ENCODE measurements around the gene DLX3. TPM values are rescaled to one million over a fixed set of nuclear protein-coding genes. Genes with fewer than 3 reads are reported as not detected.

Gene DLX3
- total and polyA plus RNA-seq, 2 of the 8 experiments (the other 6 are each of a cell fraction or from before 2014, with no cell fraction given), result 0.15 to 0.20 TPM

DNA sequence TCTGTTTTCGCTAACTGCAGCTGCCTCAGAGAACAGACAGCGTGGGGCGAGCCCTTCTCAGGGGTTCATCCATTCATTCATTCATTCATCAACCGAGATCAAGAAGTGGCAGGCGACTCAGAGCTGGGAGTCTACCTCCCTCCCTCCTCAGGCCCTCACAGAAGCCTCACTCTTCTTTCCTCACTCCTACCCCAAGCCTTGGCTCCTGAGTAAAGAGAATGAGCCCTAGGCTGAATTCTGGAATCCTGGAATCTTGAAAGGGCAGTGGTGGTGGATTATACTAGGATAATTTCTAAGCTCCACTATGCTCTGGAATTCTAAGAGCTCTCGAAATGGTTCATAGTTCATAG, 2.3 kb upstream of the DLX3 start:
- Histone ChIP-seq H4K91ac (replicated peaks; ENCODE audit: insufficient read length, low read length) (no peak overlapping the region), H3K36me3 (ENCODE audit: control insufficient read depth in 2 of 4, insufficient read depth in 4 of 4, low read length in 3 of 4) (no peaks in the 10 kb centered on the region; a peak in 1 of 8 replicates), H3K79me1 (ENCODE audit: low read depth, low read length) (no peaks in the 10 kb centered on the region), H3K4me3 (ENCODE audit: extremely low read depth in 1 of 4, insufficient read depth in 2 of 4, low read depth in 3 of 4, low read length in 4 of 4) (peak overlapping the region in 1 of 4 experiments; percentile 64; a peak in 3 of 8 replicates), H4K20me1 (replicated peaks in 1 of 2; ENCODE audit: control insufficient read depth in 1 of 2, insufficient read depth in 2 of 2, low read length in 2 of 2) (peaks cover 2 to 15% of the 10 kb centered on the region in 2 experiments), H3K56ac (replicated peaks; ENCODE audit: insufficient read length, low read depth, low read length) (no peak overlapping the region), H3K27me3 (replicated peaks in 1 of 4; ENCODE audit: control insufficient read depth in 3 of 4, extremely low read depth in 1 of 4, insufficient read depth in 3 of 4, low read length in 3 of 4) (peaks cover 39 to 74% (median 60%) of the 10 kb centered on the region in 4 experiments), H2BK5ac (ENCODE audit: low read depth, low read length) (no peak overlapping the region), H3K79me2 (ENCODE audit: control insufficient read depth in 1 of 2, insufficient read depth in 2 of 2, low read length in 2 of 2) (no peaks in the 10 kb centered on the region), H2AFZ (ENCODE audit: low read length) (no peak overlapping the region), H3K14ac (ENCODE audit: insufficient read length) (no peak overlapping the region), H3K4ac (replicated peaks; ENCODE audit: insufficient read length, low read depth, low read length) (no peak overlapping the region), H3K27ac (ENCODE audit: low read depth, low read length) (no peak overlapping the region), H3K23me2 (ENCODE audit: low read depth, low read length) (peaks cover 17% of the 10 kb centered on the region; the same call in 1 of the 2 replicates), H4K5ac (ENCODE audit: insufficient read length, low read depth, low read length) (no peak overlapping the region), H3K9me3 (ENCODE audit: insufficient read depth in 2 of 2, low read depth in 1 of 2, low read length in 1 of 2) (peaks cover 0 to 5% of the 10 kb centered on the region in 2 experiments; a peak in 1 of 4 replicates), H3K23ac (ENCODE audit: insufficient read length) (no peak overlapping the region), H3K4me1 (replicated peaks in 1 of 4; ENCODE audit: control insufficient read depth in 3 of 4, insufficient read depth in 4 of 4, low read length in 3 of 4) (peaks cover 7 to 35% (median 15%) of the 10 kb centered on the region in 4 experiments; a peak in 6 of 7 replicates), H3K9ac (replicated peaks in 1 of 4; ENCODE audit: extremely low read depth in 1 of 4, low read depth in 3 of 4, low read length in 3 of 4) (no peak overlapping the region), H2BK20ac (ENCODE audit: low read length) (no peak overlapping the region), H4K8ac (ENCODE audit: extremely low read depth, insufficient read depth, low read length) (no peak overlapping the region), H3K4me2 (ENCODE audit: insufficient read depth in 1 of 2, low read depth in 2 of 2, low read length in 2 of 2) (peak overlapping the region; percentile 5 to 96; a peak in 2 of 4 replicates), H2BK120ac (replicated peaks; ENCODE audit: low read depth, low read length) (no peak overlapping the region), H2BK15ac (ENCODE audit: low read length) (no peak overlapping the region), H2BK12ac (ENCODE audit: low read depth, low read length) (no peak overlapping the region), H2AK5ac (ENCODE audit: low read depth, low read length) (no peak overlapping the region), H3K18ac (ENCODE audit: extremely low read depth, low read length) (no peak overlapping the region)
- ChIA-PET CTCF (ENCODE audit: partially characterized antibody) (interaction anchor here (0.8 to 18.5 kb wide), 48 partner anchors 8 to 562 kb away, joined by 3 to 547 read pairs (median 8); partner anchors contain the start of genes PDK2, SLC35B1 and TAC4), POLR2A (ENCODE audit: partially characterized antibody) (interaction anchor here (1.1 to 5.6 kb wide), 9 partner anchors 11 to 233 kb away, joined by 4 to 28 read pairs (median 5); partner anchors contain the start of genes FAM117A and KAT7)
- FAIRE-seq (no peak), DNase-seq (ENCODE audit: low read depth in 1 of 2, low spot score in 2 of 2) (no peak)
- WGBS, 2 experiments (ENCODE audit: extremely low coverage in 1 of 2, insufficient coverage in 1 of 2, insufficient read length in 1 of 2, insufficient replicate concordance in 2 of 2, low coverage in 1 of 2, low lambda C conversion rate in 2 of 2, missing lambda C conversion rate in 1 of 2), result 39% methylated on average over 4 of the region's 6 CpGs; no CpG with 5 or more reads in 1 of the 2 experiments
- TF ChIP-seq RAD21 (IDR thresholded peaks at IDR 0.05 in 1 of 2, conservative IDR thresholded peaks at IDR 0.05 in 1 of 2; ENCODE audit: low read depth in 2 of 2, low read length in 2 of 2) (no peak), GABPA (IDR thresholded peaks at IDR 0.05; ENCODE audit: borderline replicate concordance, insufficient read depth, low read length) (no peak), RFX5 (IDR thresholded peaks at IDR 0.05; ENCODE audit: borderline replicate concordance, low read depth, low read length) (no peak), EZH2 (IDR thresholded peaks at IDR 0.05; ENCODE audit: low read depth, low read length, severe bottlenecking) (no peak), SP2 (IDR thresholded peaks at IDR 0.05; ENCODE audit: low read length) (no peak), SIRT6 (IDR thresholded peaks at IDR 0.05; ENCODE audit: low read length) (no peak), SIX5 (IDR thresholded peaks at IDR 0.05; ENCODE audit: low read depth, low read length) (no peak), CHD1 (IDR thresholded peaks at IDR 0.05; ENCODE audit: low read depth, low read length) (no peak), YY1 (IDR thresholded peaks at IDR 0.05; ENCODE audit: low read depth, low read length) (no peak)
- TF ChIP-seq, protein P1, sequence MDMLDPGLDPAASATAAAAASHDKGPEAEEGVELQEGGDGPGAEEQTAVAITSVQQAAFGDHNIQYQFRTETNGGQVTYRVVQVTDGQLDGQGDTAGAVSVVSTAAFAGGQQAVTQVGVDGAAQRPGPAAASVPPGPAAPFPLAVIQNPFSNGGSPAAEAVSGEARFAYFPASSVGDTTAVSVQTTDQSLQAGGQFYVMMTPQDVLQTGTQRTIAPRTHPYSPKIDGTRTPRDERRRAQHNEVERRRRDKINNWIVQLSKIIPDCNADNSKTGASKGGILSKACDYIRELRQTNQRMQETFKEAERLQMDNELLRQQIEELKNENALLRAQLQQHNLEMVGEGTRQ (IDR thresholded peaks at IDR 0.05; ENCODE audit: low read length), result no peak
- TF ChIP-seq, protein P2, sequence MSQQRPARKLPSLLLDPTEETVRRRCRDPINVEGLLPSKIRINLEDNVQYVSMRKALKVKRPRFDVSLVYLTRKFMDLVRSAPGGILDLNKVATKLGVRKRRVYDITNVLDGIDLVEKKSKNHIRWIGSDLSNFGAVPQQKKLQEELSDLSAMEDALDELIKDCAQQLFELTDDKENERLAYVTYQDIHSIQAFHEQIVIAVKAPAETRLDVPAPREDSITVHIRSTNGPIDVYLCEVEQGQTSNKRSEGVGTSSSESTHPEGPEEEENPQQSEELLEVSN (IDR thresholded peaks at IDR 0.05), result no peak
